DMS 273 (cell line): ENCODE results near the gene FKBP11.
A peak's percentile ranks its signal among the peaks of the same experiment; 100 is the strongest.
"Not testable (repeated sequence)": the region's sequence is repeated elsewhere in the genome, so short reads cannot be mapped to it uniquely, and the experiment has no call there.

Experiments used
- DNase-seq: peaks from one replicate; lab custom pipeline; 2025; ENCODE audit not compliant: unreplicated experiment; lab: John Stamatoyannopoulos, UW

FKBP11 gene

GRCh38 chr12:48917857-48918537, 7.3 kb downstream of the FKBP11 start:
- no peak for DNase-seq

- DNase-seq: no peak
Observed at GRCh38 chr12:48910196-48910595, 15.1 kb downstream of the FKBP11 start.

- not testable (repeated sequence) for DNase-seq
Observed at GRCh38 chr12:48909698-48910097, 15.6 kb downstream of the FKBP11 start.

GRCh38 chr12:48907245-48907644, 18.0 kb downstream of the FKBP11 start:
- no peak for DNase-seq

- DNase-seq: peak; percentile 92
Observed at GRCh38 chr12:48903982-48904411, 21.3 kb downstream of the FKBP11 start.

- no peak for DNase-seq
Observed at GRCh38 chr12:48903363-48903981, 21.8 kb downstream of the FKBP11 start.

GRCh38 chr12:48901278-48901677, 24.0 kb downstream of the FKBP11 start:
- DNase-seq: no peak

GRCh38 chr12:48899651-48900050, 25.6 kb downstream of the FKBP11 start:
- no peak for DNase-seq

GRCh38 chr12:48894271-48894670, 31.0 kb downstream of the FKBP11 start:
- DNase-seq: no peak

- DNase-seq: peak; percentile 82
Observed at GRCh38 chr12:48890657-48891418, 34.5 kb downstream of the FKBP11 start.

- no peak for DNase-seq
Observed at GRCh38 chr12:48889679-48890078, 35.6 kb downstream of the FKBP11 start.

- DNase-seq: peak; percentile 59
Observed at GRCh38 chr12:48883305-48884161, 41.8 kb downstream of the FKBP11 start.

GRCh38 chr12:48882972-48883304, 42.4 kb downstream of the FKBP11 start:
- DNase-seq: no peak

- DNase-seq: no peak
Observed at GRCh38 chr12:48882315-48882687, 43.0 kb downstream of the FKBP11 start.

GRCh38 chr12:48881686-48882314, 43.5 kb downstream of the FKBP11 start:
- no peak for DNase-seq

GRCh38 chr12:48880647-48881046, 44.6 kb downstream of the FKBP11 start:
- DNase-seq: no peak

- DNase-seq: no peak
Observed at GRCh38 chr12:48878548-48878947, 46.7 kb downstream of the FKBP11 start.

GRCh38 chr12:48875944-48876515, 49.3 kb downstream of the FKBP11 start:
- DNase-seq: no peak

GRCh38 chr12:48873534-48873933, 51.8 kb downstream of the FKBP11 start:
- DNase-seq: not testable (repeated sequence)

- DNase-seq: no peak
Observed at GRCh38 chr12:48873096-48873495, 52.2 kb downstream of the FKBP11 start.
